Heart right ventricle (tissue), 16 donors: Measurements from ENCODE around the gene FAF1. TPM values are rescaled to one million over a fixed set of nuclear protein-coding genes. Genes with fewer than 3 reads are reported as not detected.

Experiments used
- ATAC-seq, 8 donors: fragments of 200-7000 bp; cut with Tn5 transposase; one replicate each; pipeline ENCODE4 v1.9.1; 2020; ENCODE audit warnings: mild to moderate bottlenecking in 8 of 8, moderate library complexity in 8 of 8, moderate number of reproducible peaks in 1 of 8
- DNase-seq, 2 donors: peaks; one replicate each; pipeline ENCODE4 v3.0.0-alpha.2; 2020
- H3K27ac ChIP-seq, 10 donors: fragments of 200-600 bp; sonication (generic) in 2 of 10; one replicate each; pipeline versions ENCODE4 v1.5.0 to v1.8.0; 2020 to 2022; ENCODE audit warnings: mild to moderate bottlenecking in 3 of 10
- H3K27me3 ChIP-seq, 7 donors: fragments of 200-600 bp; one replicate each; pipeline ENCODE4 v1.8.0; 2021 to 2022; ENCODE audit warnings: mild to moderate bottlenecking in 2 of 7
- H3K36me3 ChIP-seq, 9 donors: fragments of 200-600 bp; sonication (generic) in 1 of 9; one replicate each; pipeline versions ENCODE4 v1.5.0 to v1.8.0; 2020 to 2022; ENCODE audit warnings: mild to moderate bottlenecking in 2 of 9
- H3K4me1 ChIP-seq, 9 donors: fragments of 200-600 bp; sonication (generic) in 1 of 9; one replicate each; pipeline versions ENCODE4 v1.5.0 to v1.8.0; 2020 to 2022; ENCODE audit warnings: mild to moderate bottlenecking in 4 of 9
- H3K4me3 ChIP-seq, 10 donors: fragments of 200-600 bp; sonication (generic) in 2 of 10; one replicate each; pipeline versions ENCODE4 v1.5.0 to v1.8.0; 2020 to 2022; ENCODE audit warnings: mild to moderate bottlenecking in 7 of 10, moderate library complexity in 2 of 10
- H3K9me3 ChIP-seq, 11 donors: fragments of 200-600 bp in 10 of 11; sonication (generic) in 2 of 11; one replicate each; pipeline versions ENCODE4 v1.5.0 to v1.8.0; 2013 to 2022; ENCODE audit warnings: mild to moderate bottlenecking in 2 of 11, control low read depth in 1 of 11, moderate library complexity in 1 of 11
- CTCF ChIP-seq, 9 donors: fragments of 200-600 bp; sonication (generic) in 2 of 9; IDR thresholded peaks; one replicate each; pipeline versions ENCODE4 v1.5.0 to v1.8.0; 2021 to 2022; ENCODE audit warnings: antibody characterized with exemption in 9 of 9, mild to moderate bottlenecking in 5 of 9, moderate library complexity in 1 of 9
- WGBS, 2 donors: extraction: QIAGEN DNeasy Blood & Tissue Kit; methylation state at CpG; one replicate each; pipeline ENCODE4 v1.1.7; 2013; ENCODE audit warnings: inconsistent platforms in 1 of 2; 5-methylcytosine and 5-hydroxymethylcytosine counted together
- intact Hi-C, 10 donors: fragments of 100-400 bp; cut with DNase I; formaldehyde crosslinking; loops; one replicate each; pipeline versions ENCODE4 v1.11.1 to v1.14.2; 2022
- polyA plus RNA-seq, 2 donors: library from polyadenylated mRNA; stranded (reverse); fragments of 200-250 nt; gene quantifications; one replicate each; pipeline ENCODE4 v1.2.3, GENCODE V29; 2013
- total RNA-seq, 10 donors: library from RNA; stranded (reverse); fragmentation: NEBNext Ultra II Directional in 3 of 10; extraction: Animal tissue kit (Norgen Biotek cat#: 25700) in 3 of 10; gene quantifications; one replicate each; pipeline versions ENCODE4 v1.2.1 to v1.2.4, GENCODE V29; 2021 to 2023
- donor health status: Arrhythmogenic right ventricular cardiomyopathy.
- donor health status: ischemic (EF 13 %, LVEDD 7.1; RV severe dilation, severe dysfunction).
- donor health status: healthy with polysubstance abuse.
- donor health status: DM: no; HTN: yes; CAD: no.
- donor health status: DM: no; HTN: no; CAD: no.
- donor health status: ischemic (EF 25% LVEDD 6.9; RV normal size, moderate dysfunction).
- donor health status: ischemic (EF 25% LVEDD 5.7; RV mildly dilated, moderate dysfunction).
- donor health status: healthy.
- donor health status: DM: yes; HTN: yes; CAD: no.
- donor health status: Ischemic cardiomyopathy.
- donor health status: ischemic (EF 35%, LVEDD 5.7; RV mildly dilated, moderate dysfunction).
- donor health status: nonischemic (EF 11% LVEDD 7.7; RV severe dilation, severe dysfunction).
- donor health status: DM: yes; HTN: yes; CAD: no.
- donor health status: PGD.
- donor health status: ischemic (EF 29% LVEDD 5.4; RV normal size, mild dysfunction).
- donor health status: nonischemic (EF 23%, LVEDD 6.1; RV moderate dilation, normal function).

FAF1 gene
- total and polyA plus RNA-seq, 12 donors: 30.9 to 102 (median 88.9) TPM

GRCh38 chr1:50700214-50700613, 259.9 kb downstream of the FAF1 start:
- no peak overlapping the region for H3K27ac ChIP-seq
- intact Hi-C loops: loop anchor here in 7 of 10 donors (5.0 to 10.0 kb wide), 3 partner anchors 325 to 335 kb away; no protein-coding TSS in a partner anchor
- TF ChIP-seq CTCF (IDR thresholded peaks at IDR 0.05): no peak

GRCh38 chr1:50699795-50700194, 260.3 kb downstream of the FAF1 start:
- Histone ChIP-seq H3K4me1 (peaks cover 0 to 20% (median 7%) of the 10 kb centered on the region in 9 donors), H3K36me3 (no peaks in the 10 kb centered on the region), H3K27ac (no peak overlapping the region), H3K27me3 (no peaks in the 10 kb centered on the region), H3K9me3 (no peaks in the 10 kb centered on the region), H3K4me3 (no peak overlapping the region)
- no peak for TF ChIP-seq CTCF (IDR thresholded peaks at IDR 0.05)
- WGBS, 2 donors: 92 to 95% methylated on average over 4 of the region's 4 CpGs
- ATAC-seq (no peak), DNase-seq (no peak)
- intact Hi-C loops: loop anchor here in 7 of 10 donors (5.0 to 10.0 kb wide), 3 partner anchors 325 to 335 kb away; no protein-coding TSS in a partner anchor

More at GRCh38 chr1:50700214-50700613, 259.9 kb downstream of the FAF1 start:
- no peaks in the 10 kb centered on the region for H3K27me3 ChIP-seq
- H3K4me1 ChIP-seq: peaks cover 0 to 23% (median 9%) of the 10 kb centered on the region in 9 donors
- no peaks in the 10 kb centered on the region for H3K36me3 ChIP-seq
- no peak overlapping the region for H3K4me3 ChIP-seq
- DNase-seq (no peak), ATAC-seq (no peak)
- 89 to 98% methylated on average over 4 of the region's 4 CpGs for WGBS, 2 donors
- H3K9me3 ChIP-seq: no peaks in the 10 kb centered on the region

- no peaks in the 10 kb centered on the region for H3K27me3 ChIP-seq
- no peak for ATAC-seq
- intact Hi-C loops: no loop called here
- no peak overlapping the region for H3K4me3 ChIP-seq
- no peaks in the 10 kb centered on the region for H3K36me3 ChIP-seq
- no peak for DNase-seq
- no peak overlapping the region for H3K27ac ChIP-seq
- 92 to 97% methylated on average over 3 of the region's 3 CpGs for WGBS, 2 donors
- no peaks in the 10 kb centered on the region for H3K9me3 ChIP-seq
- H3K4me1 ChIP-seq: peaks cover 0 to 18% (median 7%) of the 10 kb centered on the region in 9 donors
- TF ChIP-seq CTCF (IDR thresholded peaks at IDR 0.05): no peak
Observed at GRCh38 chr1:50697440-50698421, 262.3 kb downstream of the FAF1 start.

- H3K4me1 ChIP-seq: peaks cover 0 to 6% (median 0%) of the 10 kb centered on the region in 9 donors
- DNase-seq (no peak), ATAC-seq (no peak)
- no peak for TF ChIP-seq CTCF (IDR thresholded peaks at IDR 0.05)
- intact Hi-C loops: no loop called here
- H3K4me3 ChIP-seq: no peak overlapping the region
- no peak overlapping the region for H3K27ac ChIP-seq
- no peaks in the 10 kb centered on the region for H3K27me3 ChIP-seq
- H3K9me3 ChIP-seq: no peaks in the 10 kb centered on the region
- peaks cover 0 to 11% (median 0%) of the 10 kb centered on the region in 9 donors for H3K36me3 ChIP-seq
- WGBS, 2 donors: 95 to 96% methylated on average over 2 of the region's 2 CpGs
Observed at GRCh38 chr1:50693829-50694228, 266.2 kb downstream of the FAF1 start.
